Right lung (tissue), 5 donors: ENCODE measurements around the gene NEAT1. TPM values are rescaled to one million over a fixed set of nuclear protein-coding genes. Genes with fewer than 3 reads are reported as not detected.

Experiments used
- DNase-seq, 2 donors: peaks; one replicate each; pipeline ENCODE4 v3.0.0-alpha.2; 2013
- polyA plus RNA-seq, 5 donors: library from polyadenylated mRNA; unstranded; fragments of 120-200 nt; gene quantifications; one replicate each; pipeline versions ENCODE4 v1.2.1 to v1.2.3, GENCODE V29; 2013; ENCODE audit warnings: inconsistent platforms in 1 of 5, low replicate concordance in 1 of 5; ENCODE audit not compliant: insufficient read length in 5 of 5, insufficient read depth in 1 of 5

NEAT1 gene
- polyA plus RNA-seq, 5 donors = 119 to 179 (median 132) TPM

- peak in 1 of 2 donors; percentile 57 for DNase-seq
These were observed 1.4 kb upstream of the NEAT1 start for GRCh38 chr11:65420979-65421793.

- peak; percentile 96 to 97 for DNase-seq
These were observed 585 bp upstream of the NEAT1 start for GRCh38 chr11:65421794-65422632.

GRCh38 chr11:65423516-65424204 is 1.1 kb downstream of the NEAT1 start:
- no peak for DNase-seq

- no peak for DNase-seq
These were observed 1.9 kb downstream of the NEAT1 start for GRCh38 chr11:65424205-65425104.

- no peak for DNase-seq
These were observed 2.7 kb downstream of the NEAT1 start for GRCh38 chr11:65425105-65425970.

- no peak for DNase-seq
These were observed 3.6 kb downstream of the NEAT1 start for GRCh38 chr11:65425971-65426838.

- DNase-seq = no peak
These were observed 4.5 kb downstream of the NEAT1 start for GRCh38 chr11:65426839-65427690.

- no peak for DNase-seq
These were observed 5.3 kb downstream of the NEAT1 start for GRCh38 chr11:65427691-65428577.

GRCh38 chr11:65428578-65429067 is 6.0 kb downstream of the NEAT1 start:
- DNase-seq = no peak

- no peak for DNase-seq
These were observed 6.6 kb downstream of the NEAT1 start for GRCh38 chr11:65429068-65429681.

GRCh38 chr11:65429724-65430405 is 7.3 kb downstream of the NEAT1 start:
- DNase-seq = no peak

GRCh38 chr11:65430406-65431217 is 8.0 kb downstream of the NEAT1 start:
- DNase-seq = no peak

- no peak for DNase-seq
These were observed 9.0 kb downstream of the NEAT1 start for GRCh38 chr11:65431451-65432099.

- DNase-seq = no peak
These were observed 9.6 kb downstream of the NEAT1 start for GRCh38 chr11:65432100-65432650.
